ENCODE measurements around the gene RPS27L. TPM values are rescaled to one million over a fixed set of nuclear protein-coding genes. Genes with fewer than 3 reads are reported as not detected.

The RPS27L gene
- total RNA-seq, 1 experiment from 2014 or later = 193 TPM

Other genes starting within 250 kb of the RPS27L start
- gene TPM1, start 114.7 kb downstream of the RPS27L start, total RNA-seq (2014; rRNA removed; shearing (Covaris generic); ENCODE audit: low replicate concordance) = 441 and 711 TPM in 2 replicates
- gene LACTB, start 35.6 kb downstream of the RPS27L start, total RNA-seq (2014; rRNA removed; shearing (Covaris generic); ENCODE audit: low replicate concordance) = 41.5 and 50.4 TPM in 2 replicates
- 14.4 and 16.0 TPM in 2 replicates for gene RAB8B, start 32.1 kb upstream of the RPS27L start, total RNA-seq (2014; rRNA removed; shearing (Covaris generic); ENCODE audit: low replicate concordance)
- gene APH1B, start 120.1 kb upstream of the RPS27L start, total RNA-seq (2014; rRNA removed; shearing (Covaris generic); ENCODE audit: low replicate concordance) = 0.84 and 5.2 TPM in 2 replicates
- gene CA12, start 224.4 kb upstream of the RPS27L start, total RNA-seq (2014; rRNA removed; shearing (Covaris generic); ENCODE audit: low replicate concordance) = 4.7 and 4.8 TPM in 2 replicates

Measured in MG63 (cell line).